Left ventricle myocardium inferior (tissue), 1 donor: Measurements from ENCODE around the gene CHID1. TPM values are rescaled to one million over a fixed set of nuclear protein-coding genes. Genes with fewer than 3 reads are reported as not detected.

Source experiments
- DNase-seq: peaks from one replicate; pipeline ENCODE4 v3.0.0-alpha.2; 2020
- H3K27ac ChIP-seq: fragments of 200-600 bp; replicated peaks from 2 replicates; pipeline ENCODE4 v1.8.0; 2021
- H3K27me3 ChIP-seq: fragments of 200-600 bp; 2 replicates; pipeline ENCODE4 v1.8.0; 2021; ENCODE audit warnings: low read depth
- H3K36me3 ChIP-seq: fragments of 200-600 bp; 2 replicates; pipeline ENCODE4 v1.8.0; 2021
- H3K4me1 ChIP-seq: fragments of 200-600 bp; 2 replicates; pipeline ENCODE4 v1.8.0; 2021
- H3K4me3 ChIP-seq: fragments of 200-600 bp; 2 replicates; pipeline ENCODE4 v1.8.0; 2021; ENCODE audit warnings: mild to moderate bottlenecking, moderate library complexity
- H3K9me3 ChIP-seq: fragments of 200-600 bp; replicated peaks from 2 replicates; pipeline ENCODE4 v1.8.0; 2021
- CTCF ChIP-seq: fragments of 200-600 bp; IDR thresholded peaks from 2 replicates; pipeline ENCODE4 v1.8.0; 2021; ENCODE audit warnings: antibody characterized with exemption, mild to moderate bottlenecking, borderline replicate concordance
- intact Hi-C: fragments of 100-400 bp; cut with micrococcal nuclease; formaldehyde crosslinking; loops from one replicate; pipeline ENCODE4 v1.11.0; 2022
- total RNA-seq: library from RNA; stranded (reverse); fragmentation: NEBNext Ultra II Directional; extraction: Animal tissue kit (Norgen Biotek cat#: 25700); gene quantifications from one replicate; pipeline ENCODE4 v1.2.1, GENCODE V29; 2021
- donor health status: DM: no; HTN: yes; CAD: no; lungs with severe emphysema.

CHID1 gene
- total RNA-seq, 1 donor from 2014 or later = 54.2 TPM

- Histone ChIP-seq H3K36me3 (peaks cover 37% of the 10 kb centered on the region), H3K9me3 (no peaks in the 10 kb centered on the region), H3K4me3 (peak overlapping the region; percentile 97), H3K27me3 (no peaks in the 10 kb centered on the region), H3K27ac (peak overlapping the region; percentile 97), H3K4me1 (peaks cover 99% of the 10 kb centered on the region)
- intact Hi-C loops = no loop called here
- DNase-seq = no peak
- TF ChIP-seq CTCF = no peak
These were observed 68.6 kb downstream of the CHID1 start for GRCh38 chr11:841981-842369.

- H3K4me1 ChIP-seq = peaks cover 97% of the 10 kb centered on the region
- no peaks in the 10 kb centered on the region for H3K9me3 ChIP-seq
- no peak for TF ChIP-seq CTCF
- intact Hi-C loops = no loop called here
- no peaks in the 10 kb centered on the region for H3K27me3 ChIP-seq
- H3K36me3 ChIP-seq = peaks cover 50% of the 10 kb centered on the region
- peak overlapping the region; percentile 19 for H3K27ac ChIP-seq
- no peak for DNase-seq
- H3K4me3 ChIP-seq = peak overlapping the region; percentile 97
These were observed 70.6 kb downstream of the CHID1 start for GRCh38 chr11:839875-840617.

GRCh38 chr11:839280-839623, 71.4 kb downstream of the CHID1 start:
- intact Hi-C loops = no loop called here
- no peak for DNase-seq
- Histone ChIP-seq H3K9me3 (no peaks in the 10 kb centered on the region), H3K36me3 (peaks cover 50% of the 10 kb centered on the region), H3K4me3 (no peak overlapping the region), H3K4me1 (peaks cover 97% of the 10 kb centered on the region), H3K27me3 (no peaks in the 10 kb centered on the region), H3K27ac (peak overlapping the region; percentile 49)
- TF ChIP-seq CTCF = no peak

- Histone ChIP-seq H3K4me3 (peak overlapping the region; percentile 1), H3K4me1 (peaks cover 97% of the 10 kb centered on the region), H3K36me3 (peaks cover 50% of the 10 kb centered on the region), H3K9me3 (no peaks in the 10 kb centered on the region), H3K27me3 (no peaks in the 10 kb centered on the region), H3K27ac (peak overlapping the region; percentile 49)
- no peak for DNase-seq
- TF ChIP-seq CTCF = peak; percentile 32
- intact Hi-C loops = no loop called here
These were observed 72.0 kb downstream of the CHID1 start for GRCh38 chr11:838441-839279.

GRCh38 chr11:837990-838307, 72.7 kb downstream of the CHID1 start:
- Histone ChIP-seq H3K36me3 (peaks cover 50% of the 10 kb centered on the region), H3K9me3 (no peaks in the 10 kb centered on the region), H3K27me3 (no peaks in the 10 kb centered on the region), H3K4me3 (no peak overlapping the region), H3K27ac (peak overlapping the region; percentile 45), H3K4me1 (peaks cover 96% of the 10 kb centered on the region)
- TF ChIP-seq CTCF = no peak
- intact Hi-C loops = no loop called here
- DNase-seq = no peak
